Endothelial cell of umbilical vein (primary cell): ENCODE measurements around the gene C1orf159. TPM values are rescaled to one million over a fixed set of nuclear protein-coding genes. Genes with fewer than 3 reads are reported as not detected.

ENCODE experiments used
- BruUV-seq: library from RNA; stranded (reverse); fragments of 400-500 nt; replicated peaks from 2 replicates; lab custom pipeline; 2021; lab: Mats Ljungman, UMichigan
- CTCF ChIA-PET: fragments of 300-600, 350-600 bp; sonication (Branson Sonifier 250); formaldehyde crosslinking; loops from one replicate; lab custom pipeline; 2021; ENCODE audit warnings: antibody characterized with exemption, inconsistent platforms; lab: Charles Lee
- POLR2A ChIA-PET: fragments of 300-600, 350-600 bp; sonication (Branson Sonifier 250); formaldehyde crosslinking; loops from one replicate; lab custom pipeline; 2021; ENCODE audit warnings: antibody characterized with exemption, inconsistent platforms; lab: Charles Lee
- DNase-seq: peaks from one replicate; pipeline ENCODE4 v3.0.0-alpha.2; 2011; ENCODE audit warnings: low read depth, low spot score
- FAIRE-seq: peaks from 2 replicates; lab custom pipeline; 2011; peaks lifted over from hg19 to GRCh38; lab: Jason Lieb, UNC
- H2AFZ ChIP-seq: 2 replicates; pipeline ENCODE4 v1.6.0; 2012; ENCODE audit warnings: low read depth, low read length, control low read depth, inconsistent platforms
- H3K27ac ChIP-seq: 2 replicates; pipeline ENCODE4 v1.5.1; 2011; ENCODE audit warnings: low read depth, mild to moderate bottlenecking, control low read depth, low read length, moderate library complexity; ENCODE audit not compliant: insufficient read depth
- H3K27me3 ChIP-seq, 2 experiments: 2 replicates each; pipeline versions ENCODE4 v1.6.0 to v1.6.1; 2011; ENCODE audit warnings: low read length in 2 of 2, mixed read lengths in 1 of 2; ENCODE audit not compliant: control insufficient read depth in 2 of 2, insufficient read depth in 2 of 2
- H3K36me3 ChIP-seq, 2 experiments: 2 replicates in 1 of 2; 3 replicates in 1 of 2; pipeline ENCODE4 v1.5.1; 2011; ENCODE audit warnings: low read length in 2 of 2, mild to moderate bottlenecking in 1 of 2, moderate library complexity in 1 of 2; ENCODE audit not compliant: control insufficient read depth in 2 of 2, insufficient read depth in 2 of 2; ENCODE audit errors: extremely low read depth in 1 of 2
- H3K4me1 ChIP-seq: 3 replicates; pipeline ENCODE4 v1.5.1; 2011; ENCODE audit warnings: mild to moderate bottlenecking, low read length; ENCODE audit not compliant: control insufficient read depth, insufficient read depth; ENCODE audit errors: extremely low read depth
- H3K4me2 ChIP-seq: 2 replicates; pipeline ENCODE4 v1.6.1; 2011; ENCODE audit warnings: low read length, control low read depth, mixed read lengths; ENCODE audit not compliant: insufficient read depth
- H3K4me3 ChIP-seq, 3 experiments: fragments of 200-600 bp in 1 of 3; sonication (generic), shearing (Covaris generic) in 1 of 3; replicated peaks in 1 of 3; 2 replicates each; pipeline ENCODE4 v1.5.1; 2011 to 2016; ENCODE audit warnings: control low read depth in 3 of 3, low read length in 3 of 3, mild to moderate bottlenecking in 2 of 3, inconsistent platforms in 1 of 3, low read depth in 1 of 3, moderate library complexity in 1 of 3; ENCODE audit not compliant: insufficient read depth in 1 of 3
- H3K79me2 ChIP-seq: 2 replicates; pipeline ENCODE4 v1.6.0; 2012; ENCODE audit warnings: low read length, inconsistent platforms; ENCODE audit not compliant: control insufficient read depth, insufficient read depth
- H3K9ac ChIP-seq: replicated peaks from 2 replicates; pipeline ENCODE3; 2011; ENCODE audit warnings: low read length, control low read depth; ENCODE audit not compliant: insufficient read depth; ENCODE audit errors: extremely low read depth
- H3K9me1 ChIP-seq: replicated peaks from 3 replicates; pipeline ENCODE4 v1.6.0; 2011; ENCODE audit warnings: mild to moderate bottlenecking, low read length; ENCODE audit not compliant: control insufficient read depth, insufficient read depth; ENCODE audit errors: extremely low read depth
- H3K9me3 ChIP-seq: replicated peaks from 2 replicates; pipeline ENCODE4 v1.5.1; 2012; ENCODE audit warnings: low read length, inconsistent platforms; ENCODE audit not compliant: control insufficient read depth, insufficient read depth
- H4K20me1 ChIP-seq: replicated peaks from 2 replicates; pipeline ENCODE3; 2011; ENCODE audit warnings: mild to moderate bottlenecking, low read length; ENCODE audit not compliant: control insufficient read depth, insufficient read depth; ENCODE audit errors: extremely low read depth
- EZH2 ChIP-seq: IDR thresholded peaks from 2 replicates; pipeline ENCODE4 v1.6.1; 2012; ENCODE audit warnings: borderline replicate concordance, low read depth, mild to moderate bottlenecking, moderate library complexity, low read length, inconsistent platforms; ENCODE audit not compliant: severe bottlenecking
- FOS ChIP-seq: IDR thresholded peaks from 2 replicates; pipeline ENCODE4 v1.6.1; 2011; ENCODE audit warnings: mild to moderate bottlenecking, low read length, moderate library complexity, borderline replicate concordance; ENCODE audit not compliant: insufficient read depth
- GATA2 ChIP-seq: IDR thresholded peaks from 2 replicates; pipeline ENCODE4 v1.7.0; 2011; ENCODE audit warnings: low read depth, mild to moderate bottlenecking, moderate library complexity, mixed read lengths, low read length; ENCODE audit not compliant: insufficient read length, insufficient read depth
- JUN ChIP-seq: IDR thresholded peaks from 2 replicates; pipeline ENCODE4 v1.6.1; 2011; ENCODE audit warnings: borderline replicate concordance, low read depth; ENCODE audit not compliant: insufficient read length, insufficient read depth
- POLR2A ChIP-seq: IDR thresholded peaks from 2 replicates; pipeline ENCODE4 v1.6.1; 2012; ENCODE audit warnings: low read depth, mild to moderate bottlenecking, control low read depth, low read length
- POLR2AphosphoS5 ChIP-seq: IDR thresholded peaks from 2 replicates; pipeline ENCODE4 v1.6.1; 2012; ENCODE audit warnings: low read depth, mild to moderate bottlenecking, control low read depth, low read length, moderate library complexity; ENCODE audit not compliant: insufficient read depth
- dilution Hi-C: fragments of 300-500 bp; cut with MboI; formaldehyde crosslinking; loops from one replicate; pipeline ENCODE4 v1.15.0; 2019; ENCODE audit warnings: low sequenced_read_pairs; ENCODE audit not compliant: extremely low pct_ligation_motif_present
- intact Hi-C: fragments of 100-400 bp; cut with micrococcal nuclease; formaldehyde crosslinking; loops from one replicate; pipeline ENCODE4 v1.10.0; 2022
- polyA plus RNA-seq, 4 experiments: library from polyadenylated mRNA; depleted of rRNA in 3 of 4; stranded (reverse) in 3 of 4; unstranded in 1 of 4; fragments of >200 nt; gene quantifications; 2 replicates each; pipeline versions ENCODE4 v1.2.1 to v1.2.3, GENCODE V29; 2011 to 2012; ENCODE audit warnings: missing spikeins in 1 of 4
- total RNA-seq: library from RNA; stranded (reverse); gene quantifications from 2 replicates; pipeline ENCODE4 v1.2.3, GENCODE V29; 2021
- TF ChIP-seq, protein P1 (sequence below), 2 donors: IDR thresholded peaks; 1 replicate in 1 of 2; 2 replicates in 1 of 2; pipeline ENCODE4 v1.5.1; 2011; ENCODE audit warnings: low read length in 2 of 2, mild to moderate bottlenecking in 2 of 2, moderate library complexity in 2 of 2, control low read depth in 1 of 2, inconsistent platforms in 1 of 2, low read depth in 1 of 2; ENCODE audit not compliant: insufficient read depth in 1 of 2; ENCODE audit errors: extremely low read depth in 1 of 2
- TF ChIP-seq, protein P2 (sequence below): IDR thresholded peaks from 2 replicates; pipeline ENCODE4 v1.6.1; 2011; ENCODE audit not compliant: insufficient read depth, insufficient read length

Gene C1orf159
- total and polyA plus RNA-seq, 2 donors (not counting 3 experiments of a cell fraction or from before 2014, with no cell fraction given), result 16.1 to 20.1 TPM

DNA sequence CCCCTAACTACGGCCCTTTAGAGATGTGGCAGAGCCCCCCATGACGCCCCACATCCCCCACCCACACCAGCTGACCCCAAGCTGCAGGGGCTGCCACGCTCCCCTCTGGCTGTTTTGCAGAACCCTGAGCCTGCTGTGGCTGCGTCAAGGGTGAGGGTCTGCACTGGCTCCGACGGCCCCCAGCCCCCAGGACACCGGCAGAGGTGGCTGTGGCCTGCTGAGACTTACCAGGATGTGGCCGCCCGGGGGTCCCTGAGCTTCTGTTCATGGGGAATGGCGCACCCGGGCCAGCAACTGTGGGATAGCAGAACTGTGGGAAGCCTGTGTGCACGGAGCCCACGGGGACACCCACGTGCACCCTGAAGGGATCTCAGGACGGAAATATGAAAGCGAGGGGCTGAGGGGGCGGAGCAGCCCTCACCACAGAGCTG is 29.0 kb downstream of the C1orf159 start:
- H3K9me3 ChIP-seq, result no peaks in the 10 kb centered on the region
- no peak overlapping the region for H3K4me2 ChIP-seq
- FAIRE-seq (no peak), DNase-seq (no peak)
- POLR2A ChIA-PET, result no interaction called here
- intact Hi-C loops (no loop called here), dilution Hi-C loops (no loop called here)
- no TSS peak for BruUV-seq
- H3K79me2 ChIP-seq, result no peaks in the 10 kb centered on the region
- H3K27me3 ChIP-seq, result no peaks in the 10 kb centered on the region
- H4K20me1 ChIP-seq, result no peaks in the 10 kb centered on the region
- no peaks in the 10 kb centered on the region for H3K36me3 ChIP-seq
- TF ChIP-seq JUN (no peak), POLR2A (no peak), POLR2AphosphoS5 (no peak), EZH2 (no peak), FOS (no peak), GATA2 (no peak)
- TF ChIP-seq, protein P1, sequence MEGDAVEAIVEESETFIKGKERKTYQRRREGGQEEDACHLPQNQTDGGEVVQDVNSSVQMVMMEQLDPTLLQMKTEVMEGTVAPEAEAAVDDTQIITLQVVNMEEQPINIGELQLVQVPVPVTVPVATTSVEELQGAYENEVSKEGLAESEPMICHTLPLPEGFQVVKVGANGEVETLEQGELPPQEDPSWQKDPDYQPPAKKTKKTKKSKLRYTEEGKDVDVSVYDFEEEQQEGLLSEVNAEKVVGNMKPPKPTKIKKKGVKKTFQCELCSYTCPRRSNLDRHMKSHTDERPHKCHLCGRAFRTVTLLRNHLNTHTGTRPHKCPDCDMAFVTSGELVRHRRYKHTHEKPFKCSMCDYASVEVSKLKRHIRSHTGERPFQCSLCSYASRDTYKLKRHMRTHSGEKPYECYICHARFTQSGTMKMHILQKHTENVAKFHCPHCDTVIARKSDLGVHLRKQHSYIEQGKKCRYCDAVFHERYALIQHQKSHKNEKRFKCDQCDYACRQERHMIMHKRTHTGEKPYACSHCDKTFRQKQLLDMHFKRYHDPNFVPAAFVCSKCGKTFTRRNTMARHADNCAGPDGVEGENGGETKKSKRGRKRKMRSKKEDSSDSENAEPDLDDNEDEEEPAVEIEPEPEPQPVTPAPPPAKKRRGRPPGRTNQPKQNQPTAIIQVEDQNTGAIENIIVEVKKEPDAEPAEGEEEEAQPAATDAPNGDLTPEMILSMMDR (IDR thresholded peaks at IDR 0.05; ENCODE audit: extremely low read depth in 1 of 2, insufficient read depth in 1 of 2, low read depth in 1 of 2, low read length in 2 of 2), result no peak
- TF ChIP-seq, protein P2, sequence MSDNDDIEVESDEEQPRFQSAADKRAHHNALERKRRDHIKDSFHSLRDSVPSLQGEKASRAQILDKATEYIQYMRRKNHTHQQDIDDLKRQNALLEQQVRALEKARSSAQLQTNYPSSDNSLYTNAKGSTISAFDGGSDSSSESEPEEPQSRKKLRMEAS, result no peak
- H3K4me1 ChIP-seq, result no peaks in the 10 kb centered on the region
- H3K27ac ChIP-seq, result no peak overlapping the region
- no peak overlapping the region for H3K4me3 ChIP-seq
- no peak overlapping the region for H2AFZ ChIP-seq
- H3K9ac ChIP-seq, result no peak overlapping the region
- CTCF ChIA-PET, result no interaction called here
- no peaks in the 10 kb centered on the region for H3K9me1 ChIP-seq
